CD4-positive, alpha-beta T cell treated with Interleukin-15 for 1 hour (primary cell): Measurements from ENCODE around the gene ACTN2.

Source experiments
- DNase-seq: peaks from one replicate; pipeline ENCODE4 v3.0.0-alpha.2; 2020

Gene ACTN2

GRCh38 chr1:236785477-236785876, 99.2 kb downstream of the ACTN2 start:
- no peak for DNase-seq

- DNase-seq, result no peak
Observed at GRCh38 chr1:236786453-236786852, 100.2 kb downstream of the ACTN2 start.

- no peak for DNase-seq
Observed at GRCh38 chr1:236794585-236795034, 108.3 kb downstream of the ACTN2 start.

GRCh38 chr1:236795035-236795756, 108.9 kb downstream of the ACTN2 start, which contains the start of gene MTR:
MTR (plus strand) TSS chr1:236795292; CDS start chr1:236795704, 412 bp downstream.
- peak; percentile 95 for DNase-seq

- DNase-seq, result no peak
Observed at GRCh38 chr1:236795757-236796667, 109.7 kb downstream of the ACTN2 start.

GRCh38 chr1:236799001-236799400, 112.7 kb downstream of the ACTN2 start:
- no peak for DNase-seq

- no peak for DNase-seq
Observed at GRCh38 chr1:236800002-236800620, 113.8 kb downstream of the ACTN2 start.

- DNase-seq, result no peak
Observed at GRCh38 chr1:236800623-236801022, 114.3 kb downstream of the ACTN2 start.

- DNase-seq, result no peak
Observed at GRCh38 chr1:236802264-236802663, 116.0 kb downstream of the ACTN2 start.

GRCh38 chr1:236806634-236807033, 120.3 kb downstream of the ACTN2 start:
- no peak for DNase-seq

- DNase-seq, result no peak
Observed at GRCh38 chr1:236808005-236808404, 121.7 kb downstream of the ACTN2 start.

GRCh38 chr1:236808564-236809130, 122.3 kb downstream of the ACTN2 start:
- no peak for DNase-seq

GRCh38 chr1:236809148-236809547, 122.8 kb downstream of the ACTN2 start:
- no peak for DNase-seq

GRCh38 chr1:236810018-236810417, 123.7 kb downstream of the ACTN2 start:
- DNase-seq, result no peak

- no peak for DNase-seq
Observed at GRCh38 chr1:236812334-236813030, 126.2 kb downstream of the ACTN2 start.
